Measurements from ENCODE around the gene PJA1.

Gene PJA1

DNA sequence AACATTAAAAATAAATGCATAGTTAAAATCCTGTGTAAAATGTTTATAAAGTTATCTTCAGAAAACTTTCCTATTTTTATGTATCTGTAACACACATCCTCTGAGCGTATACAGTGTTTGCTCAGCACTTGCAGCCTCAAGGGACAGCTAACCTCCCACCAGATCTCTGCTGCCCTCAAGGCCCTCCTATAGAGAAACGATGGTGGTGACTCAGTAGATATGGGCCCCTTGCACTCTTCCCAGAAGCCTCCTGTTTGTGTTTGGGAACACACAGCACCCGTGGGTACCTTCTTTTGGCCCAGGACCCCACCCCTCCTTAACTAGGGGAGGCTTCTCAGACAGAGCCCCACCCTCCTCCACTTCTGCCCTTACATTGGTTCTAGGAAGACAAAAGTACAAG, 26.7 kb downstream of the PJA1 start:
- Histone ChIP-seq H3K9me2 (replicated peaks; ENCODE audit: control insufficient read depth, low read length) (no peaks in the 10 kb centered on the region), H3K27ac (ENCODE audit: low read depth, low read length) (no peak overlapping the region), H4K20me1 (ENCODE audit: control insufficient read depth, insufficient read depth, low read depth, low read length) (no peaks in the 10 kb centered on the region), H3K4me3 (ENCODE audit: low read length) (no peak overlapping the region), H3K27me3 (ENCODE audit: control insufficient read depth, low read length) (no peaks in the 10 kb centered on the region), H3K4me2 (ENCODE audit: low read length) (no peak overlapping the region), H3K36me3 (ENCODE audit: control insufficient read depth, low read length) (no peaks in the 10 kb centered on the region), H3K79me2 (ENCODE audit: control insufficient read depth, low read length) (no peaks in the 10 kb centered on the region), H3K9me3 (ENCODE audit: control insufficient read depth, insufficient read depth, low read length) (no peaks in the 10 kb centered on the region), H3K4me1 (ENCODE audit: control insufficient read depth, low read length) (no peaks in the 10 kb centered on the region), H3F3A (ENCODE audit: control insufficient read depth, insufficient read depth) (no peaks in the 10 kb centered on the region)
- no peak for TF ChIP-seq EZH2phosphoT487 (IDR thresholded peaks at IDR 0.05; ENCODE audit: borderline replicate concordance, low read length)
- TF ChIP-seq, protein P1, sequence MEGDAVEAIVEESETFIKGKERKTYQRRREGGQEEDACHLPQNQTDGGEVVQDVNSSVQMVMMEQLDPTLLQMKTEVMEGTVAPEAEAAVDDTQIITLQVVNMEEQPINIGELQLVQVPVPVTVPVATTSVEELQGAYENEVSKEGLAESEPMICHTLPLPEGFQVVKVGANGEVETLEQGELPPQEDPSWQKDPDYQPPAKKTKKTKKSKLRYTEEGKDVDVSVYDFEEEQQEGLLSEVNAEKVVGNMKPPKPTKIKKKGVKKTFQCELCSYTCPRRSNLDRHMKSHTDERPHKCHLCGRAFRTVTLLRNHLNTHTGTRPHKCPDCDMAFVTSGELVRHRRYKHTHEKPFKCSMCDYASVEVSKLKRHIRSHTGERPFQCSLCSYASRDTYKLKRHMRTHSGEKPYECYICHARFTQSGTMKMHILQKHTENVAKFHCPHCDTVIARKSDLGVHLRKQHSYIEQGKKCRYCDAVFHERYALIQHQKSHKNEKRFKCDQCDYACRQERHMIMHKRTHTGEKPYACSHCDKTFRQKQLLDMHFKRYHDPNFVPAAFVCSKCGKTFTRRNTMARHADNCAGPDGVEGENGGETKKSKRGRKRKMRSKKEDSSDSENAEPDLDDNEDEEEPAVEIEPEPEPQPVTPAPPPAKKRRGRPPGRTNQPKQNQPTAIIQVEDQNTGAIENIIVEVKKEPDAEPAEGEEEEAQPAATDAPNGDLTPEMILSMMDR (IDR thresholded peaks at IDR 0.05; ENCODE audit: low read depth, low read length, poor library complexity, severe bottlenecking), result no peak

DNA sequence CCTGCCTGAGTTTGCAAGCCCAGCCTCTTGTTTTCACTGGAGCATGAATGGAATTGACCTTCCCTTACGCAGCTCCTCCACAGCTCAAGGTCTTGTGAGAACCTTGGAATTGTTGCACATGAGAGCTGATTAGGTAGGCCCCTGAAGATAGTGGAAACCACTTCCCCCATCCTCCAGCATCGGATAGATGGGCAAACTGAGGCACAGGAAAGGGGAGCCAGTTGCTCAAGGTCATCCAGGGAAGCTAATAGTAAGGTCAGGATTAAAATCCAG, 27.2 kb downstream of the PJA1 start:
- Histone ChIP-seq H3K4me3 (ENCODE audit: low read length) (no peak overlapping the region), H3K4me1 (ENCODE audit: control insufficient read depth, low read length) (no peaks in the 10 kb centered on the region), H3K79me2 (ENCODE audit: control insufficient read depth, low read length) (no peaks in the 10 kb centered on the region), H3F3A (ENCODE audit: control insufficient read depth, insufficient read depth) (no peaks in the 10 kb centered on the region), H3K27me3 (ENCODE audit: control insufficient read depth, low read length) (no peaks in the 10 kb centered on the region), H3K36me3 (ENCODE audit: control insufficient read depth, low read length) (no peaks in the 10 kb centered on the region), H4K20me1 (ENCODE audit: control insufficient read depth, insufficient read depth, low read depth, low read length) (no peaks in the 10 kb centered on the region), H3K9me2 (replicated peaks; ENCODE audit: control insufficient read depth, low read length) (no peaks in the 10 kb centered on the region), H3K27ac (ENCODE audit: low read depth, low read length) (no peak overlapping the region), H3K9me3 (ENCODE audit: control insufficient read depth, insufficient read depth, low read length) (no peaks in the 10 kb centered on the region), H3K4me2 (ENCODE audit: low read length) (no peak overlapping the region)
- no peak for TF ChIP-seq EZH2phosphoT487 (IDR thresholded peaks at IDR 0.05; ENCODE audit: borderline replicate concordance, low read length)
- TF ChIP-seq, protein P1 (IDR thresholded peaks at IDR 0.05; ENCODE audit: low read depth, low read length, poor library complexity, severe bottlenecking), result no peak

DNA sequence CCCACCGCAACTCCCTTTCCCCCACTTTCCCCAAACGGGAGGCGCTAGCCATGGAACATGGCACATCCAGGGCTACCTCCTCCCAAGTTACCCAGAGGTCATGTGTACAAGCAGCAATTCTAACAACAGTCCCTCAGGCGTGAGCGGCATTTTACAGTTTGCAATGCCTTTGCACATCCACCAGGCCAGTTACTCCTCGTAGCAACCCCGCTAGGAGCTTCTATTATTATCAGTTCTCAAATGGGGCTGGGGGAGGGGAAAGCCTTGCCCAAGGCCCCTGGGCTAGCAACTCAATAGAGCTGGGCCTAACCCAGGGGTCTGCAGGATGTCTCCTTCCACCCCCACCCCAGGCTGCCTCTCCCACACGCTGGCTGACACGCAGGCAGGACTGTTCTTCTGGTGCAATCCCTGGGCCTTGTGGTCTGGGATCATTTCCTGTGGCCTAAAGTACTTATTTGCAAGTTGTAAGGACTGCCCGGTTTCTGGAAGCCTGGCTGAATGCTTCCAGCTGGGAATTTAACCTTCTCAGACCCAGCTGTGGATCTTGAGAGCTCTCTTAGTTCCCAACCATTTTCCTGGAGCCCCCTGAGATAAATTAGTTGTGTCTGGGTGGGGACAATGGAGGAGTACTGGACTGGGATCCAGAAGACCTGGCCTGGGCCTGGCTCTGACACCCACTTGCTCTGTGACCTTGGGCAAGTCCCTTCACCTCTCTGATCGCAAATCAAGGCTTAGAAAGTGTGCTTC, 27.7 kb downstream of the PJA1 start:
- Histone ChIP-seq H3K27me3 (ENCODE audit: control insufficient read depth, low read length) (no peaks in the 10 kb centered on the region), H3K4me2 (ENCODE audit: low read length) (no peak overlapping the region), H3K27ac (ENCODE audit: low read depth, low read length) (no peak overlapping the region), H3K4me3 (ENCODE audit: low read length) (no peak overlapping the region), H4K20me1 (ENCODE audit: control insufficient read depth, insufficient read depth, low read depth, low read length) (no peaks in the 10 kb centered on the region), H3K4me1 (ENCODE audit: control insufficient read depth, low read length) (no peaks in the 10 kb centered on the region), H3K79me2 (ENCODE audit: control insufficient read depth, low read length) (no peaks in the 10 kb centered on the region), H3F3A (ENCODE audit: control insufficient read depth, insufficient read depth) (no peaks in the 10 kb centered on the region), H3K36me3 (ENCODE audit: control insufficient read depth, low read length) (no peaks in the 10 kb centered on the region), H3K9me3 (ENCODE audit: control insufficient read depth, insufficient read depth, low read length) (no peaks in the 10 kb centered on the region), H3K9me2 (replicated peaks; ENCODE audit: control insufficient read depth, low read length) (no peaks in the 10 kb centered on the region)
- TF ChIP-seq EZH2phosphoT487 (IDR thresholded peaks at IDR 0.05; ENCODE audit: borderline replicate concordance, low read length), result no peak
- TF ChIP-seq, protein P1 (IDR thresholded peaks at IDR 0.05; ENCODE audit: low read depth, low read length, poor library complexity, severe bottlenecking), result no peak
